ENCODE measurements around the gene NELL2.
"Not testable (repeated sequence)": the region's sequence is repeated elsewhere in the genome, so short reads cannot be mapped to it uniquely, and the experiment has no call there.

NELL2 gene

DNA sequence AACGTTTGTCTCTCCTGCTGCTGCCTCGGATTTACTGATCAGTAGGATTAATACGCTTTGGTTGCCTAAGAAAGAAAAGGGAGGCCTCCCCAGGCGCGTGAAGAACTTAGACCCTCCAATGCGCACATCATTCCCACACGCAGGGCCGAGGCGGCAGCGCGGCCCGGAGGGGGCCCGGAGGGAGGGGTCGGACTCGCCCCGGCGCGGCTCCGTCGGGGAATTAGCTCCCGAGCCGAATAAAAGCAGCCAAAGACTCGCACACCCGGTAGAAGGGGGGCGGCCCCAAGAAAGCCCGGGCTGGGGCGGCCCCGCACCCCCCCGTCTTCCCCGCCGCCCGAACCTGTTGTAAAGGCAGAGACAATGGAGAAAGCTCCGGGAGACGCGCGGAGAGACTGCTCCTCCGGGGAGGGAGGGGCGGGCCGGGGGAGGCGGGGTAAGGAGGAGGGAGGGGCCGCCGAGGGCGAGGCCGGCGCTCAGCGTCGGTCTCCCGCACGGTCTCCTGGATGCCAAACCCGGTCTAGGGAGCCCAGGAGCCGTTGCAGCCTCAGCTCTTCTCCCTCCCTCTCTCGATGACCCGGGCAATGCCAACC lies at the start of gene NELL2:
Gene NELL2, minus strand, starts transcription at position 362 of the 590 bp plus-strand sequence. CDS start 446 bp downstream, outside the sequence.
- DNase-seq (ENCODE audit: low read depth in 2 of 2): peak; percentile 50 to 65

DNA sequence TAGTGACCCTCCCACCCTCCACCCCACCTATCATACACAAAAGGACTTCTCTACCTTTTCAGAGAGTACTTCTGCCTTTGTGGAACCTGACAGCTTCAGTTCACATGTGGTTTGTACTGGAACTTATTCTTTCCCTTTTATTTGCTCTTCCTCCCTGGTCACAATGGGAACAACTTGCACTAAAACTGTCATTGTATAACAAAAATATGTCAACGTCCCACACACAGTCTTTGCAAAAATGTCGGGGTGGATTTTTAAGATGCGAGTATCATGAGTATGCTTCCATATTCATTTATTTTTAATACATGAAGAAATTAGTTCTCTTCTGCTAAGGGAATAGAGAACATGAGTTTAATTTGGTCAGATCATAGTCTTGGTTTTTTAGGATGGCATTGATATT lies 45.6 kb upstream of the NELL2 start:
- no peak for DNase-seq (ENCODE audit: low read depth in 2 of 2)

DNA sequence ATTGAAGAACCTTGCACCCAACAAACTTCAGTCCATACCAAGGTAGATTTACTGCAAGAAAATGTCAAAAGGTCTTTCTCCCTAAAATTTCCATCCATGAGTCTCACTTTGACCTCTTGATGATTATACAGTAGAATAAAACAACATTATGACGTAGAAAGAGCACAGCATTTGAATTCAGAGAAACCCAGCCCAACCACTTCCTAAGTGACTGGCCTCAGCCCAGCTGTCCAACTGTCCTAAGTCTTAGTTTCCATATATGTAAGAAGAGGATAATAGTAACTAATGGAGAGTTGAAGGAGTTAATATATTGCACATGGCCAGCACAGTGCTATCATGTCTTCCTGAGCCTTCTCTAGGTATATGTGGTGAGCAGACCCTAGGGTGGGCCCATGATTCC lies 41.0 kb upstream of the NELL2 start:
- DNase-seq (ENCODE audit: low read depth in 2 of 2): no peak

DNA sequence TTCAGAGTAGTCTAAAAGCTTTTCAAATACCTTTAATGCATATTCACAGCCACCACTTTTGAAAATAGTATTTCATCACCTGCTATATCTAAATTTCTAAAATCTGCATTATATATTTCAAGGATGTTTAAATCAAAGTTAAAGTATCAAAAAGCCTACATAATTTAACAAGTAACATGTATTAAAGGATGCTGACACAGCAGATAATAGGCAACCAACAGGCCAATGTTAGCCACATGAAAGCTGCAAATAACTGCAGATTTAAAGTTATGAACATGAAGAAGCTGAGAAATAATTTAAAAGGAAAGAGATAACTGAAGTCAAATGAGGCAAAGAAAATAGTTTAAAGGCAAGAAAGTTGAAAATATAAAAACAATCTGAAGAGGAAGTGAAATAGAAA lies 39.8 kb upstream of the NELL2 start:
- no peak for DNase-seq (ENCODE audit: low read depth in 2 of 2)

DNA sequence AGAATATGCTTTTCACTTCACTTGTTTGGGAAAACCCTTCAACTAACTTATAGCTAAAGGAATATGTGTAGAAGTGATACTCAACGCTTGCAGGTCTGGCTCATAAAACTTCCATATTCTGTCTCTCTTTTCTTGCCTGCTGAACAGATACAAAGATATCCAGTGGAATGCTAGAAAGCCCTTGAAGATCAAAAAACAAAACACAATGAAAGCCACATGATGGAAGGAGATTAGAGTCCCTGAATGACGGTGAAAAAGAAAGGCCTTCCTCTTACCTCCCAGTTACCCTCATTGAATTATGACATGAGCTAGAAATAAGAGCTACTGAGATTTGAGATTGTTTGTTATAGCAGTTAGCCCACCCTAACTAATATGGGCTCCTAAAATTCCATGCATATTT lies 28.2 kb upstream of the NELL2 start:
- DNase-seq (ENCODE audit: low read depth in 2 of 2): no peak

DNA sequence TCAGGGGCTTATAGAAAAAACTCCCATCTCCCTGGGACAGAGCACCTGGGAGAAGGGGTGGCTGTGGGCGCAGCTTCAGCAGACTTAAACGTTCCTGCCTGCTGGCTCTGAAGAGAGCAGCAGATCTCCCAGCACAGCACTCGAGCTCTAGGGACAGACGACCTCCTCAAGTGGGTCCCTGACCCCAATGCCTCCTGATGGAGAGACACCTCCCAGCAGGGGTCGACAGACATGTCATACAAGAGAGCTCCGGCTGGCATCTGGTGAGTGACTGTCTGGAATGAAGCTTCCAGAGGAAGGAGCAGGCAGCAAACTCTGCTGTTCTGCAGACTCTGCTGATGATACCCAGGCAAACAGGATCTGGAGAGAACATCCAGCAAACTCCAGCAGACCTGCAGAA lies 22.0 kb upstream of the NELL2 start:
- DNase-seq (ENCODE audit: low read depth in 2 of 2): not testable (repeated sequence)

DNA sequence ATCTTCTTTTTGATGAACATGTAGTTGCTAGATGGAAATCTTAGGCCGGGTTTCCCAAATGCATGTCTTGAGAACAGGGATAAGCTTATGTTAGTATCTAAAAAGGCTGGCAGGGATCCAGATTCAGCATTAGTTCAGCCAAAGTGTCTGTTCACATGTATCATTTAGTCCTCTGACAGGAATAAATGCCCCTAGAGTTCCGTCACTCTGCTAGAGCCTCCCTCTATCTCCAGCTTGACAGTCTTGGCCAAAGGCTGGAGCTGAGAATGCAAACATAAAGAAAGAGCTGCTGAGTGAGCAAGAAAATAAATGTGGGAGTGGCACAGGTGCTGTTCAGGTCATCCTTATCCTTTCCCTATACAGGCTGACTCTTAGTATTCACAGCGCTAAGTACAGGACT lies 13.8 kb upstream of the NELL2 start:
- no peak for DNase-seq (ENCODE audit: low read depth in 2 of 2)

DNA sequence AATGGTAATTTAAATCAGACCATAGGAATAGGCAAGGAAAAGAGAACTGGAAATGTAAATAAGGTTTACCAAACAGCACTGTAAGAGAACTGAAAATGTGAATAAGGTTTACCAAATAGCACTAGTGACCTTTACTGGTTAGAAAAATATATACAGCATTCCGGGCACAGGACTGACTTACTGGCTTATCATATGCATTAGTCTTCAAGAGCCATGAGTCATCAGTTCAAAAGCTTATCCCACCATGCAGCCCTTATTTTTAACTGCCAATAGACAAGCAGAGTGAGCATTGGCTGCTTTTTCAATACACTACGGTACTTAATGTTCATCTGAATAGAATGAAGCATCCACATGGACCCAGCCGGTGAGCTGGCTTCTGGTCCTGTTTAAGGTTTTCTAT lies 13.0 kb upstream of the NELL2 start:
- no peak for DNase-seq (ENCODE audit: low read depth in 2 of 2)

DNA sequence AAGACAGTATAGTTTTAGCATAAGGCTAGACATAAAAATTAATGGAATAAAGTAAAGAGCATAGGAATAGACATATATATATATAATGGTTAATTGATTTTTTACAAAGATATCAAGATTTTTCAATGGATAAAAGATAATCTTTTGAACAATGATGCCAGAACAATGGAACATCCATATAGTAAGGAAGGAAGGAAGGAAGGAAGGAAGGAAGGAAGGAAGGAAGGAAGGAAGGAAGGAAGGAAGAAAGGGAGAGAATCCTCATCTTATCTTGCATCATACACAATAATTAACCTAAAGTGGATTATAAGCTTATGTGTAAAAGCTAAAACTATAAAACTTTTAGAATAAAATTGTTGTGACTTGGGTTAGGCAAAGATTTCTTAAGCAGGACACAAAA lies 9.8 kb upstream of the NELL2 start:
- DNase-seq (ENCODE audit: low read depth in 2 of 2): no peak

DNA sequence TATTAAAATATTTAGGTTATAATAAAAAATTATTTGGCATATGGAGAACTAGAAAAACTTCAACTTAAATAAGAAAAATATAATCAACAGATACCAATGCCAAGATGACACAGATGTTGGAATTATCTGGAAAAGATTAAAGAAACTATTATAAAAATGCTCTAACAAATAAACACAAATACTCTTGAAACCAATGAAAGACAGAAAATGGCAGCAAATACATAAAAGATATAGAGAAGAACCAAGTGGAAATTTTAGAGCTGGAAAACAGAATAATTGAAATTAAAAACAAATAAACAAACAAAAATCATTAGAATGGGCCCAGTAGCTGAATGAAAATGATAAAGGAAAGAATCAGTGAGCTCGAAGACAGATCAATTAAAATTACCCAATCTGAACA lies 5.1 kb upstream of the NELL2 start:
- no peak for DNase-seq (ENCODE audit: low read depth in 2 of 2)

DNA sequence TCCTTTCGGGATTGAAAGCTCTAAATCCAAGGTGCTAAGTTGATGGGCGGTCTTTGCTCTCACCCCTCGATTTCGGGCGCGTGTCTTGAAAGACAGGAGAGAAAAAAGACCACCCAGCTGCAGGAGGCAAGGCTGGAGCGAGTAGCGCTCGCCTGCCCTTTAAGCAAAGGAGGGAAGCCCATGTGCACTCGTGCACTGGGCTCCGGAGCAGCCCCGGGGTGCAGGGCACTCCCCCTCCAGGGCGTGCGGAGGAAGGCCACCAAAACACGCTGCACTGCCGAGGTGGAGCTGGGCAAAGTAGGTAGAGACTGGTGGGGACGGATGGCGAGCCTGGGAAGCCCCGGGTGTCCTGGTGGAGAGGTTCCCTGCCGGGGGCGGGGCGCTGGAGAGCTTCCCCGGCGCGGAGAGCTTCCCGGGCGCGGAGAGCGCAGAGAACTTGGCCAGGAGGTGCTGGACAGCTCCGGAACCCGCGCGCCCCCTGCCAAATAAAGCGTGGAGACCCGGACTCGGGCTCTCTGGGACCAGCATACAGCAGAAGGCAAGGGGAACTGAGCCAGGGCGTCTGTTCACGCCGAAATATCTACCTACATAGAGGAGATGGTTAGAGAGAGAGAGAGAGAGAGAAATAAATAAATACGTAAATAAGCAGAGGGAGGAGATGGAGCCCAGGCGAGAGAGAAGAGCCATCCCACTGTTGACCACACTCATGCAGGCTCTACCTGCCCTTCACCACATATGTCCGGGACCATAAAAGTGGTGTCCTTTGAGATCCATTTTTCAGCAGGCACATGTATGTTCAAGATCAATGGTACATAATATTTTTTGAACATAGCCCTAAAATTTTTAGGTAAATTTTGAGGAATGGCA lies 662 bp upstream of the NELL2 start:
- DNase-seq (ENCODE audit: low read depth in 2 of 2): peak; percentile 10 to 22

DNA sequence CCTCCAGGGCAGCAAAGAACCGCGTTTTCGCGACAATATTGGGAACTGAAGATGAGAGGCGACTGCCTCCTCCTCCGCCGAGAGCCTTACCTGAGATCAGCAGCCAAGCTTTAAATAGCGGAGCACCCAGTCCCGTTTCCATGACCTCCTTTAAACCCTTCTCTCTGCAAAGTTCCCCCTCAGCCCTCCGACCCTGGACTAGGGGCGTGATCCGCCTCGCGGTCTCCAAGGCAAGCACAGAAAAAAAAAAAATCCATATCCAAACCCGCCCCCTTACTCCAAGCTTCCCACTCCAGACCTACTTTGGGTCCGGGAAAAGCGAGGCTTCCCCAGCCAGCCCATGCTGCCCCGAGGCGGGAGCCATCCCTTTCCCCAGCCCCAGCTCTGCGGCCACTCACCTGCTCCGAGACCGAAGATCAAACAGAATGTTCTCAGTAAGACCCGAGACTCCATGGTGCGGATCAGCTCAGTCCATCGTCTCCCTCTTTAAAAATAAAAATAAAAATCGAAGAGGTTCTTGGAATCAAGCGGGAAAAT lies 630 bp downstream of the NELL2 start:
- DNase-seq (ENCODE audit: low read depth in 2 of 2): peak in 1 of 2 experiments; percentile 2

DNA sequence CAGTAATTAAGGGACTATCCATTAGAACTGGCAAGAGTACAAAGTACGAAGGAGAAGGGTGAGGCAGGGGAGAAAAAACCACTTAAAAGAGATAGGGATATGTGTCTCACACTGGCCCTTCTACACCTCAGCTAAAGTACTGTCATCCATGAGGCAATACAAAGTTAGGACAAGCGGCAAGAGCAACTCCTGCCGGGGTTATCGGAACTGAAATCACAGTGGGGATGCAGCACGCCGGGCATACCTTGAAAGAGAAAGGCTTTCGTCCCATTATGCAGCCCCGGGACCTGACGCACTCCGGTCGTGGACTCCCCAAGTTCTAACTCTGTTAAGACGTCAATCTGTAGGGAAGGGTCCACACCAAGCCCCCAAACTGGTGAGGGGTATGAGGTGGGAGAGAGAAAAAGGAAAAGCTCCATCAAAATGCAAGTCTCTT lies 1.1 kb downstream of the NELL2 start:
- DNase-seq (ENCODE audit: low read depth in 2 of 2): peak in 1 of 2 experiments; percentile 6

DNA sequence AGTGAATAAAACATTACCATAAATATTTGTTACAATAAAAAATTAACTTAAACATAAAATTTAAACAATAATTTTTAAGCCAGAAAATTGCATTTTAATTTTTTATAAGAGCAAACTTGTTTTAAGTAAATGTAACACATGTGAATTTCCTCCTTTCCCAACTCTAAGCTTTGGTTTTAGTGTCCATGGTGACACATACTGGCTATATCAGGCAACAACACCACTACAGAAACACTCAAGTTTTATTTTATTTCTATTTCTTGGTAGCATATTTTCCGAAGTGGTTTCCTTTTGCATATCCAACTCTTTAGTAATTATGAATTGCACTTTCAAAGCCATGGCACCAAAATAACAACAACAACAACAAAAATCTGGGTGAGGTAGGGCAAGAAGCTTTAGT lies 2.2 kb downstream of the NELL2 start:
- no peak for DNase-seq (ENCODE audit: low read depth in 2 of 2)

DNA sequence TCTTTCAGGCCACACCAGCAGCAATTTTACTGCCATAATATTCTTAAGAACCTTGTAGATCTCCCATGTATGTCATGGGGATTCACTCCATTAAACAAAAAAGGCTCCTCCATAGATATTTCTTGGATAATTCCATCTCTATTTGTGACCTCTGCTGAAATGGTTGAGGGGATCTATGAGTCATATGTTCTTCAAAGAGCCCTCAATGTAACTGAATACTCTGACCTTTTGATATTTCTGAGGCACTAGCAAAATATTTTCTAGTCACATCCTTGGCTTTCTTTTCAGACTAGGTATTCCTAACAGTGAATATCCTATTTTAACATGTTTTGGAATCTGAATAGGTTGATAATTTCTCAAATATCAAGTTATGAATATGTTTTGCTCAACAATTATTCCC lies 6.6 kb downstream of the NELL2 start:
- no peak for DNase-seq (ENCODE audit: low read depth in 2 of 2)

DNA sequence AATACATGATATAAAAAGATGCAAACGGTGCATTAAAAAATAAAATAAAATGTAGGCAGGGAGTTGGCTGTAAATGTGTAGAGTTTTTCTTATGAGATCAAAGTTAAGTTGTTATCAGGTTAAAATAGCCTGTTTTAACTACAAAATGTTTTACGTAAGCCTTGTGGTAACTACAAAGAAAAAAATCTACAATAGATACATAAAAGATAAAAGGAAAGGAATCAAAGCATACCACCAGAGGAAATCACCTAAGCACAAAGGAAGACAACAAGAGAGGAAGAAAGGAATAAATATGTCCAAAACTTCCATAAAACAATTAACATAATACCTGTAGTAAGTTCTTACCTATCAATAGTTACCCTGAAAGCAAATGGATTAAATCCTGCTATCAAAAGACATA lies 12.2 kb downstream of the NELL2 start:
- no peak for DNase-seq (ENCODE audit: low read depth in 2 of 2)

DNA sequence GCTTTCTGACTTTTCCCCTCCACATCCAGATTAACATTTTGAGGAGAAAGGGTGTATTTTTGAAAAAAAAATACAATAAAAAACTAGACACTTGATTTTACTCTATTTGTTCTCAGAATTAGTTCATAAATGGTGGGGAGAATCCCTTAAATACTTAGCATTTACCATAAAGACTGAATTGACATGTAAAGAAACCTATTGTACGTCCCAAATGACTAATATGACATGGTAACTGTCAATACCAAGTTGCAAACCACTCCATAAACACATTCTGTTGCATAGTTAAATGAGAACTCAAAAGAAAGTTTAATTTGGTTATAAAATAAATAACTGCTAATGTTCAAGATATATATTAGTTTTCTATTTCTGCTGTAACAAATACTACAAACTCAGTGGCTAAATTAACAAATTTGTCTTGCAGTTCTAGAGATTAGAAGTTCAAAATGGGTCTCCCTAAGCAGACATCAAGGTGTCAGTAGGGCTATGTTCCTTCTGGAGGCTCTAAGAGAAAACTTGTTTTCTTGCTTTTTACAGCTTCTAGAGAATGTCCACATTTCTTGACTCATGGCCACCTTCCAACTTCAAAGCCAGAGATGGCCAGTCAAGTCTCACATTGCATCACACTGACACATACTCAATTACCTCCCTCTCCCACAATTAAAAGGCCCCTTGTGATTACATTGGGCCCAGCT lies 16.0 kb downstream of the NELL2 start:
- no peak for DNase-seq (ENCODE audit: low read depth in 2 of 2)

DNA sequence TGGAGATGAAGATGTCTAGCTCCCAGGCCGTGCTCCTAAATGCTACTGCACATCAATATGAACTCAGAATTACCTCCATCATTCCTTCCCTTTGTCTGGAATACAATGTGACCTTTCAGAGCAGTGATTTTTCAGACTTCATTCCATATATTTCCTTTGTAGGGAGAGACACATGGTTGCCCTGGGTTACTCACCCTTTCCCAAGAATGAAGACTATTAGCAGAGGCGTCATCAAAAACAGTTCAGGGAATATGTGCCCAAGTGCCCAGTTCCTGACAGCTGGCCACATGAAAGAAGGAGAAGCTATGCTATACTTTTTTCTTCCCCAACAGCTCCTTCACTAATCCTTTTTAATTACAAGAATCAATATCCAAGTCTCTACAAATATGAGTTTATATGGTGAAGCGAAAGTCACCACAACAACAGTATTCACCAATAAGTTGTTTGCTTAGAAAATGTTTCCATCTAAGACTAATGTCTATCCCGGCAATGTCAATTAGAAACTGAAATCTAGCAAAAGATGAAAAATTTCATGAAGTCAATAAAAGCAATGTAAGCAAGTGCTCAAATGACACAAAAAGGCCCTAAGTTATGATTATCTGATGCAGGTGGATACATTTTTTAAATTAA lies 17.8 kb downstream of the NELL2 start:
- DNase-seq (ENCODE audit: low read depth in 2 of 2): no peak

DNA sequence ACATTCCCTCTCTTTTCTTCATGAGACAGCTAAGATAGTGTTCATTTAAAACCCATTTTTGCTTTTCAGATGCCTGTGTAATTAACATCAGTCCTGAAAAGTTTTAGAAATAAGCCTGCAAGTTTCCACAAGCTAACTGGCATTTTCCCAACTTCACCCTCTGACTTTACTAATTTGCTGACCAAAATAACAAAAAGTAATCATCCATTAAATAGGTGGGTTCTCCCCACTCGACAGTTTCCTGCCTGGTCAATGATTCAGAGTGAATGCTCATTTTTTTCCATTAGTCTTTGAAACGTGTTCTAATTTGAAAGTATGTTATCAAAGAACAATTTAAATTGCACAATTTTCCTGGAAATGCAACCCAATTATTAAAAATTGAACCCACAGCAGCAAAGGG lies 23.6 kb downstream of the NELL2 start:
- DNase-seq (ENCODE audit: low read depth in 2 of 2): no peak

DNA sequence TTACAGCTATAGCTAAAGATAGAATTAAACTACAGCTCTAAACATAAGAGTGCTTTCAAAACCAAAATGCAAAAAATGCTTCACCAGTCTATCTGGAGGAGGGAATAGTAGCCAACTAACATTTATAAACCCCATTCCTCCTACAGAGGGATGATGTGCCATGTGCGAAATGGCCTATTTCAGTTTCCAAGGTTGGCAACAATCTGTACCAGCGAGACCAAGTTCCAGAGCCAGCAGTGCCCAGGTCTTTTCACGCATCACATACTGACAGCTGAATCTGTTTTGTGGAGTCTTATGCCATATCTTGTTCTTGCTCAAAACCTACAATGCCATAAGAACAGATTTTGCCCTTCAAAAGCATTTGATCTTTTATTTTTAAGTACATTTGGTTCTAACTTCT lies 24.5 kb downstream of the NELL2 start:
- no peak for DNase-seq (ENCODE audit: low read depth in 2 of 2)

DNA sequence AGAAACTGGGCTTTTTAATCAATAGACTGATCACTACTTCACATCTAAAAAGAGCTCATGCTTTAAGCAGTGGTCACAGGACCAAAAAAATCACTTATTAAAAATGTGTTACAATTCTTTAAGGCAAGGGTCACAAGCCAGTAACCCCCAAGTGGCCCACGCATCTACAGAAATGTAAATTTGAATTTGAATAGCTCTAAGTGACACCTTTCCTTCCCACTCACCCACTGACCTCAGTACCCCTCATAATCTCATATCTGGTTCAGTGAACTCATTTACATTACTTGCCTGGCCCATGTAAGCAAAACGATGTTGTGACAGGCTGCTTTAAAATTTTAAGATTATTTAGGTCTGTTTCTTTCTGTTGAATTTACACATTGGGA lies 27.4 kb downstream of the NELL2 start:
- DNase-seq (ENCODE audit: low read depth in 2 of 2): no peak
